ENCODE measurements around the gene CTDP1.
A peak's percentile ranks its signal among the peaks of the same experiment; 100 is the strongest.
"Not testable (repeated sequence)": the region's sequence is repeated elsewhere in the genome, so short reads cannot be mapped to it uniquely, and the experiment has no call there.

The CTDP1 gene

DNA sequence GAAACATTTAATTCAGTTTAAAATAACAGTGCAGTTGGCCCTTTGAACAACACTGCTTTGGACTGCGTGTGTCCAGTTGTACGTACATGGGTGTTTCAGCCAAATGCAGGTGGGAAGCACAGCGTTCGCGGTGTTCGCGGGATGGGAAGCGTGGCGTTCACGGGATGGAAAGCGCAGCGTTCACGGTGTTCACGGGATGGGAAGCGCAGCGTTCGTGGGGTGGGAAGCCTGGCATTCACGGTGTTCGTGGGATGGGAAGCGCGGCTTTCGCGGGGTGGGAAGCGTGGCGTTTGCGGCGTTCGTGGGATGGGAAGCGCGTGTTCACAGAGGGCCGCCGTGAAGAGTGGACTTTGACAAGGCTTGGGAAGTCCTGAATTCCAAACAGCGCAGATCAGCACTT, 47.6 kb downstream of the CTDP1 start:
- no peak for DNase-seq

DNA sequence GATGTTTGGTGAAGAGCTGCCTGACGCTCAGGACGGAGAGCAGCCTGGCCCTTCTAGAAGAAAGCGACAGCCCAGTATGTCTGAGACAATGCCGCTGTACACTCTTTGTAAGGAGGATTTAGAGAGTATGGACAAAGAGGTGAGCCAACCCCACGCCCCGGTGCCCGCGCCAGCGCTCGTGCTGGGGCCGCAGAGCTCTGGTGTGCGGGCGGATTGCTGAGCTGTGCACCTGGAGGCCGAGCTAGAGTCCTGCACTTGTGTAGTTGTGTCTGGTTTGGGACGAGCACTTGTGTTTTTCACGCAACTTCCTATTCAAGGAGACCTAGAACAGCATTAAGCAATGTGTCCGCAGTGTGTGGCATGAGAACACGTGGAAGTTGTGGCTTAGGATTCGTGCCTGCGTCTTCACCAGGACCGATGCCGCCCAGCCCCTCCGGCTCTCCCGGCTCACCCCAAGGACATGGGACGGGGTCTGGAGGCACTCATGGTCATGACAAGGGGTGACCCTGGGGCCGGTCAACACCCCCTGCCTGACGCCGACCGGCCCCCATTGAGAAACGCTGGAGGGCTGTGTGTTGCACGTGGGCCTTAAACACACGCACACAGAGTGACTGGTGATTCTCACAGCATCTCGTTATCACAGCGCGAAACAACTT, 49.5 kb downstream of the CTDP1 start:
- no peak for DNase-seq

DNA sequence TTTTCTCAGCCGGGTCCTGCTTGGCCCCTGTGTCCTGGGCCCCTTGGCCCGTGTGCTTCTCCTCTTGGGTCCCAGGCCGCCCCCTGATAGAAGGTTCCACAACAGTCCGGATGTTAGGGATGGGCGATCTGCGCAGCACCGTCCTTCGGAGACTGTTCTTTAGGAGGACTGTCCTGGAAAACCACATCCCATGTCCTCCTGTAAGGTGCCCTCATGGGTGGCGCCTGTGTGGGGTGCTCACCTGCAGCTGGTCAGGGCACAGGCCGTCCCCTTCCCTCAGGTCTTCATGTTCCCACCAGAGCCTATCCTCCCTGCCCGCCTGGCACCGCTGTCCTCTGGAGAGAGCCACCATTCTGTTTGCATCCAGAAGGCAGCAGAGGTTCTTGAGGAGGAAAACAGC, 50.0 kb downstream of the CTDP1 start:
- DNase-seq = no peak

DNA sequence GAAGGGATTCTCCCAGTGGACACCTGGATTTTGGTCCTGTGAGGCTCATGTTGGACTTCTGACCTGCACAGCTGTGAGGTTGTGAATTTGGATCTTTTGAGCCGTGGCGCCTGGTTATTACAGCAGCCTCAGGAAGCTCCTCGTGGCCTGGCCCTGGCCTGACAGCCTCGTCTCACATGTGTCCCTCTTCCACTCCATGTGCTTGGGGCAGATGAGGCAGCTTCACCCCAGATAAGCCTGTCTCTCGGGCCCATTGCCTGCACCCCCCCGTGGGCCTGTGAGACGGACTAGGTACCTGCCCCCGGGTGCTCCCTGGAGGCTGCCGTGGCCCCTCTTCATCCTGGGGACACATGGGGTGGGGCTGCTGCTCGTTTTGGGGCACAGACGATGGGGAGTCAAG, 51.2 kb downstream of the CTDP1 start:
- DNase-seq = no peak

DNA sequence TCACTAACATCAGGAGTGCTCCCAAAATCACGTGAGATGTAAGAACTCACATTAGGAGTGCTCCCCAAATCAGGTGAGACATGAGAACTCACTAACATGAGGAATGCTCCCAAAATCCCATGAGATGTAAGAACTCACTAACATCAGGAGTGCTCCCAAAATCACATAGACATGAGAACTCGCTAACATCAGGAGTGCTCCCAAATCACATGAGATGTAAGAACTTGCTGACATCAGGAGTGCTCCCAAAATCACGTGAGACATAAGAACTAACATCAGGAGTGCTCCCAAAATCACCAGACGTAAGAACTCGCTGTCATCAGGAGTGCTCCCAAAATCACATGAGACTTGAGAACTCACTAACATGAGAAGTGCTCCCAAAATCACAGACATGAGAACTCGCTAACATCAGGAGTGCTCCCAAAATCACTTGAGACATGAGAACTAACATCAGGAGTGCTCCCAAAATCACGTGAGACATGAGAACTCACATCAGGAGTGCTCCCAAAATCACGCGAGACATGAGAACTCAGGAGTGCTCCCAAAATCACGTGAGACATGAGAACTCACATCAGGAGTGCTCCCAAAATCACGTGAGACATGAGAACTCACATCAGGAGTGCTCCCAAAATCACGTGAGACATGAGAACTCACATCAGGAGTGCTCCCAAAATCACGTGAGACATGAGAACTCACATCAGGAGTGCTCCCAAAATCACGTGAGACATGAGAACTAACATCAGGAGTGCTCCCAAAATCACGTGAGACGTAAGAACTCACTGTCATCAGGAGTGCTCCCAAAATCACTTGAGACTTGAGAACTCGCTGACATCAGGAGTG, 52.5 kb downstream of the CTDP1 start:
- peak; percentile 24 for DNase-seq

DNA sequence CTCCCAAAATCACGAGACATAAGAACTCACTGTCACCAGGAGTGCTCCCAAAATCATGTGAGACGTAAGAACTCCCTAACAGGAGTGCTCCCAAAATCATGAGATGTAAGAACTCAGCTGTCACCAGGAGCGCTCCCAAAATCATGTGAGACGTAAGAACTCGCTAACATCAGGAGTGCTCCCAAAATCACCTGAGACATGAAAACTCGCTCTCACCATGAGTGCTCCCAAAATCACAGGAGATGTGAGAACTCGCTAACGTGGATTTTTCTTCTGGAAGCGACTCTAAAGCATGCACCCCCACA, 53.1 kb downstream of the CTDP1 start:
- DNase-seq = no peak

DNA sequence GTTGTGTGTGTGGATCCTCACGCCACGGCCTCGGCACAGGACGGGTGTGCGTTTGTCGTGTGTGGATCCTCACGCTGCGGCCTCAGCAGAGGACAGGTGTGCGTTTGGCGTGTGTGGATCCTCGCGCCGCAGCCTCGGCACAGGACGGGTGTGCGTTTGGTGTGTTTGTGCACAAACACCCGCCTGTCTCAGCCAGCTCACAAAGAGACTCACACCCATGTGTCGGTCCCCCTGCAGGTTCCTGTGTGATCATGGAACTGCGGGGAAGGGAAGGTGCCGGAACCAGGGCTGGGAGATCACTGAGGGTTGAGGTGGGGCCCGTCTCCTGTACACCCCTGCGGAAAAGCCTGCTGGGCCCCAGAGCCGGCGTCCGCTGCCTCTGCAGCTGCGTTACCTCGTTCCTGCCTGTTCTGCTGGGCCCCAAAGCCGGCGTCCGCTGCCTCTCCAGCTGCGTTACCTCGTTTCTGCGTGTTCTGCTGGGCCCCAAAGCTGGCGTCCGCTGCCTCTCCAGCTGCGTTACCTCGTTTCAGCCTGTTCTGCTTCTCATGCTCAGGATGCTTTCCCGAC, 53.6 kb downstream of the CTDP1 start:
- no peak for DNase-seq

DNA sequence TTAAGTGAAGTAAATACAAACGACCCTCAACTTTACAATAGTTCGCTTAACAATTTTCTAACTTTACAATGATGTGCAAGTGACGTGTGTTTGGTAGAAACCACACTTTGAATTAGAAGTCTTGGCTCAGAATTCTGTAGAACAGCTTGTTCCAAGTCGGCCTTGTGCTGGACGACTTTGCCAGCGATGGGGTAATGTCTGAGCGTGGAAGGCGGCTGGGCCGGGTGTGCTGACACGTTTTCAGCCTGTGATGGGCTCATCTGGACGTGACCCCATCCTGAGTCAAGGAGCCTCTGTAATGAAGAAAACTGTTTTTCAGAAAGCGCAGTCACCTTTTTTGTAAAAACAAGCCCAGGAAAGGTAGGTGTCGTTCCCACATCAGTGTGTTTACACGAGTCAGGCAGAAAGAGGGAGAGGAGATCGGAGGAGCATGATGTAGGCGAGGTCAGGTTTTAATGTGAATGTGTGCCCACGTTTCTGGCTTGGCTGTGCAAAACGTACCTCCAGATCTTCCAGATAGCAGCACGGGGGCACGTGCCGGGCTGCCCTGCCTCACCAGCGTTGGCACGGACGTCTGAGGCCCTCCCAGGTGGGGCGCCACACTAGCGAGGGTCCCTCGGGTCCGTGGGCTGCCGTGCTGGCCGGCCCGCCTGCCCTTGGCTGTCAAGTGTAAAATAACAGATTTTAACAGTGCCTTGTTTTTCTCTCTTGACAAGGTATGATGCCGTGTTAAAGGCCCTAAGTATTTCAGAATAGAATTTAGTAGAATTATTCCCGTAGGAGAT, 54.6 kb downstream of the CTDP1 start:
- DNase-seq = no peak

DNA sequence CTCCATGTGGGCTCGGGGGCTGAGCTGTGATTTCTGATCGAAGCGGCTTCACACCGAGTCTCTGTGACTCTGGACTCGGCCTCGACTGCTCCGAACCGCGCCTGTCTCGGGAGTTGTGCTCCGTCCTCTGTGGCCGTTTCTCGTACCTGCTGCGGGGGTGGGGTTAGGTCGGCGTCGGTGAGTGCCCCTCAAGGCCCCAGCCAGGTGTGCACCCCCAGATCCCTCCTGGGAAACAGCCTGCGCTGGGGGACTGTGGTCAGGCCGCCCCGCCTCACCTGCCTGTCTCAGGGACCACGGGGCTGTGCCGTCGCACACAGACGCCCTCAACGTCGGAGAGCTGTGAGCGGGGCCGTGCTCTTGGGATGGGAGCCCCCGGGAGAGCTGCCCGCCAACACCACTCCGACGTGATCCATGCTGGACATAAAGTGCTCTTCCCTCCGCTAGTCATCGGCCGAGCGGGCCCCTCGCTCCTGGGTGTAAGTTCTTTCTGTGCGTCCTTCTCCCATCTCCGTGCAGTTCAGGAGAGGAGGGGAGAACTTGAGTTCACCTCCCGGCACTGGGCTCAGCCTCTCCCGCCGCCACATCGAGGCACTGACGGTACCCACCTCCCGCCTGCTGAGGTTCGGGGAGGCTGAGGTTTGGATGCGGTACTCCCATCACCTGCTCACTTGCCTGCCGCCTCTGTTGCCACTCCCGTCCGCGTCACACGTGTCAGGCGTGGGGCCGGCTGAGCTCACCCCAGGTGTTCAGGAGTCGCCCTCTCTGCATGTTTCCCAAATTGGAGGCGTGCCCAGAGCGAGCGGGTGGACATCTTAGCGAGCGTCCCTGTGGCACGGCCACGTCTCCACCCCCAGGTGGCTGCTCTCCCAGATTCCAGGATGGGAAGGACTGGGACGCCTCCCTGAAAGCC, 55.7 kb downstream of the CTDP1 start:
- DNase-seq = no peak

DNA sequence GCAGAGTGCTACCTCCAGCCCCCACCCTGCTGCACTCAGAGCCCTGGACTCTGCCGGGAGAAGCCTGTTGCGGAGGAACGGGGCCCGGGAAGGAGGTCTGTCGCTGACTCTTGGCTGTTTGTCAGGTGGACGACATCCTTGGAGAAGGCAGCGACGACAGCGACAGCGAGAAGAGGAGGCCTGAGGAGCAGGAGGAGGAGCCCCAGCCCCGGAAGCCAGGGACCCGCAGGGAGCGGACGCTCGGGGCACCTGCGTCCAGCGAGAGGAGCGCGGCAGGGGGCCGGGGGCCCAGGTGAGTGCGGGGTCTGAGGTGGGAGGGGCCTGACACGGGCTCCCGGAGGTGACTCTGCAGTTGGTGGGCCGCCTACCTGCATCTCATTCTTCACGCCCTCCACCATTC, 56.6 kb downstream of the CTDP1 start:
- no peak for DNase-seq

DNA sequence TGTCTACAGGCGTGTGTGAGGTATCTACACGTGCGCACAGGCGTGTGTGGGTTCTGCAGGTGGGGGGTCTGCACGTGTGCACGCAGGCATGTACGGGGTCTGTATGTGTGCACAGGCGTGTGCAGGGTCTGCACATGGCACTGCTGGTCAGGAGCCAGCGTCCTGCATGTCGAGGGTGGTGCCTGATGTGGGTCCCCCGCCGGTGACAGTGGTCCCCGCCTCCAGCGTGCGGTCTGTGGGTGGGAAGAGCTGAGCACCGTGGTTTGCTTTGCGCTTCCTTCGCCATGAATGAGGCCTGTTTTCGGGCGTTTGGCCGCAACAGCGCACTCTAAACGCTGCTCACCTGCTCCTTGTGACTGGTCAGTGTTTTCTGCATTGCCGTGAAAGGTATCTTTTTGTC, 57.2 kb downstream of the CTDP1 start:
- DNase-seq = no peak

DNA sequence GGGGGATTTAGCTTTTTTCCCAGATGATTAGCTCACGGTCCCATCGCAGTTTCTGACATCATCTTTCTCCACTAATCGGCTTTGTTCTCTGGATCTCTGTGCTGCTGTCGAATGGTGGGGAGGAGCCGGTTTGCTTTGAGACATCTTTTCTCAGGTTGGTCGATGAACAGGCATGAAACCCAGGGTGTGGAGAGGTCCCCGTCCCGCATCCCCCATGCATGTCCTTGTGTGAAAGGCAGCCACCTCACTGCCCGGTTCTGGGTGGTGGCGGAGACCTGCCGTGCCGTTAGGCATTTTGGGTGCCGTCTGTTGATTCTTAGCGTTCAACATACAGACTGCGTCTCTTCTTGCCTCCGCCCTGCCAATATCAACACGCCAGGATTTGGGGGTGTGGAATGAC, 57.8 kb downstream of the CTDP1 start:
- DNase-seq = no peak

DNA sequence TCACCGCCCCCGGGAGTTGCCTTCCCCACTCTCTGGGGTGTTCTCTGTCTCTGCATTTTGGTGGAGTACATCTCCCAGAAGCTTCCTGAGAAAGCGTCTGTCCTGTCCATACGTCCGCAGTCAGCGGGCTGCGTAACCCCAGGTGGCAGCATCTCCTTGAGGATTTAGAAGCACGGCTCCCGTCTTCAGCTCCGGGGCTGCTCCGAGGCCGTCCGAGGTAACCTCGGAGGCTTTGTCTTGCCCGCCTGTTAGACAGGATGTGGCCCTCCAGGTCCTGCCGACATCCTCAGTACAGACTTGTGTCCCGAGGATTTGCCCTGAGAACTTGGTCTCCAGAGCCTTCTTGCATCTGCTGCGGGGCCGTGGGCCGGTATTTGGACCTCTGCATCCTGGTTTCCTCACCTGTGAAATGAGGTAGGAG, 58.4 kb downstream of the CTDP1 start:
- no peak for DNase-seq

DNA sequence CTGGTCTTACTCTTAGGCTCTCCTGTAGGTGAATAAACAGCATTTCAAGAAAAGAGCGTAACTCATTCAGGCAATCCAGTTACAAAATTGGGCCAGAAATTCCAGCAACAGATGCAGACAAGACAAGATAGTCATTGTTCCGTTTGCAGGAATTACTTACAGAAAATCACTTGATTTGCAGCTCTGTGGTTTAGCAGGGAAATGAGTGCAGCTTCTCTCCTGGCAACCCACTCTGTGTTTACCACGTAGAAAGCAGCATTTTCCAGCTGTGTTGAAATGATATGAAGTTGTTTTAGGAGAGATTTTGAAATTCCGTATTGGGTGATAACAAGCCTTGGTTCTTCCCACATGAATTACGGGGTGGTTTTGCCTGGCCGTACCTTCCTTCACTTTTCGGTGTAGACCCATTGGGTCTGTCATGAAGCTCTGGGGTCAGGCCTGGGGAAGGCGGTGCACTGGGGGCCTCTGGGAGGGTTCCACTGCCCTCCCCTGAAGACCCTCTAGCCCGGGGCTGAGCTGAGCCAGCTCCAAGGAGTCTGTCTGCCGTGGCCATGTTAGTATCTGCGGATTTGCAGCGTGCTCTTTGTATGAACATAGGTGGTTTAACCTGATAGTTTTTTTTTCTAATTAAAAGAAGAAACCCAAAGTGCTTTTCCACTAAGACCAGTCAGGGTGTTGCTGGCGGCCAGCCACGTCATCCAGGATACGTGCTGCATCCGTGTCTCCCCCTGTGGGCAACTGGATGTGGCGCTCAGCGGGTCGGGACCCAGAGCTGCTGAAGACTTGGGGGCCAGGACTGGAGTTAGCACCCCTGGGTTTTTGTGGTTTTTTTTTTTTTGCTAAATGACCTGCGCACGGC, 59.2 kb downstream of the CTDP1 start:
- DNase-seq = no peak

DNA sequence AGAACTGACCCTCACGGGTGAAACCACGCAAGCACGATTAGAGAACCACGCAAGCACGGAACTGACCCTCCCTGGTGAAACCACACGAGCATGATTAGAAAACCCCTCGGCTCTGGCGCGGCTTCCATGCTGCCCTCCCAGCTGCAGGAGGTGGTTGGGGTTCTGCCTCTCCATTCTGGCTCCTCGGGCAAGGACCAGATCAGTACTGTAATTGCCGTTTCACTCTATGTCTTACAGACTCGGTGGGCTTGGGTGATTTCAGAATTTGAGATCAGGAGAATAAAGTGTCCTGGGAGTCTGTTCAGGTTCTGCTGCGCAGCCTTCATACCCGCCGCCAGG, 59.8 kb downstream of the CTDP1 start:
- DNase-seq = no peak

DNA sequence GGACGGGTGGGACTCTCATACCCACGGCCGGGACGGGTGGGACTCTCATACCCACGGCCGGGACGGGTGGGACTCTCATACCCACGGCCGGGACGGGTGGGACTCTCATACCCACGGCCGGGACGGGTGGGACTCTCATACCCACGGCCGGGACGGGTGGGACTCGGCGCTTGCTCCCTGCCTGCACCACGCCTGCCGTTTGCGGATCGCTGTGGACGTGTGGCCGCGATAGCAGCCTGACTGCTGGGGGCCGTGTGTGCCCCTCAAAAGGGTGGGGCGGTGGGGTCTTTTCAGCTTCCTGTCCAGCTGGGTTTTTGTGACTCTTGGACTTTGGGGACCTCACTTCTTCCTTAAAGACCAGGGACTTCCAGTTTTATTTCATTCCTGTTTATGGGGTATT, 60.4 kb downstream of the CTDP1 start:
- DNase-seq = not testable (repeated sequence)

DNA sequence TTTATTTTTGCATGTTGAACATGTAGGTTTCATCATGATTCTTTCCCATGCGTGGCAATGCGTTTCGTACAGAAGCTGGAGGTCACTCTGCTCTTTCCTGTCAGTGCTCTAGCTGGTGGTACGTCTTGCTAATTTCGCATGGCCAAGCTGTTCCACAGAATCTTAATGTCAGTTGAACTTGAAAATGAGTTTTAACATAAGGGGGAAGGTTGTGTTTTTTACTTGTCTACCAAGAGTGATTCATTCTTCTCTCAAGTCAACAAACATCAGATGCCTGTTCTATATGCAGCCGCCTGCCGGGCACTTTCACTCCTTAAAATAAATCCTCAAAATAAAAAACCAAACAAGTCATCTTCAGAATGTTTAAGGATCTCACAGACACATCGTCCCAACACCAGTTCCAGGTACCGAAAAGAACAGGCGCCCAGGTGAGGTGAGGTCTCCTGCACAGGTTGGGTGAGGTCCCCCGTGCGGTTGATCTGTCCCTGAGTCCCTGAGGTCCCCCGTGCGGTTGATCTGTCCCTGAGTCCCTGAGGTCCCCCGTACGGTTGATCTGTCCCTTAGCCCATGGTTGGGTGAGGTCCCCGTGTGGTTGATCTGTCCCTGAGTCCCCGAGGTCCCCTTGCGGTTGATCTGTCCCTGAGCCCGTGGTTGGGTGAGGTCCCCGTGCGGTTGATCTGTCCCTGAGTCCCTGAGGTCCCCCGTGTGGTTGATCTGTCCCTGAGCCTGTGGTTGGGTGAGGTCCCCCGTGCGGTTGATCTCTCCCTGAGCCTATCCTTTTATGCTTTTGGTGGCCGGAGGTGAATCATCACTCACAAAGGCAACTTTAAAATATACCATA, 61.1 kb downstream of the CTDP1 start:
- DNase-seq = no peak

DNA sequence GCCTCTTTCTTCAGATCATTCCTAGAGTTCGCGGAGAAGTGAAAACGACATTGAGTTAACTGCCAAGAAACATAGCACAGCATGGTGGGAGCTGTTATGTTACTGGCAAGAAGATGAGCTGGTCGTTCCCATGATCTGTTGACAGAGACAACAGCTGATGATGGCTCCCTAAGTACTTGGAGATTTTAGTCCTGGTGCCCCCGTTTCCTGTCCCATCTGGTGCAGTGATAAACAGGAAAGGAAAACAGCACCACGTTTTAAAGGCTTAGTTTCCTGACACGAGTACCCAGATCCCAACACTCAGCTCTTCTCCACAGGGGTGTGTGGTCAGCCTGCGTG, 61.7 kb downstream of the CTDP1 start:
- no peak for DNase-seq

DNA sequence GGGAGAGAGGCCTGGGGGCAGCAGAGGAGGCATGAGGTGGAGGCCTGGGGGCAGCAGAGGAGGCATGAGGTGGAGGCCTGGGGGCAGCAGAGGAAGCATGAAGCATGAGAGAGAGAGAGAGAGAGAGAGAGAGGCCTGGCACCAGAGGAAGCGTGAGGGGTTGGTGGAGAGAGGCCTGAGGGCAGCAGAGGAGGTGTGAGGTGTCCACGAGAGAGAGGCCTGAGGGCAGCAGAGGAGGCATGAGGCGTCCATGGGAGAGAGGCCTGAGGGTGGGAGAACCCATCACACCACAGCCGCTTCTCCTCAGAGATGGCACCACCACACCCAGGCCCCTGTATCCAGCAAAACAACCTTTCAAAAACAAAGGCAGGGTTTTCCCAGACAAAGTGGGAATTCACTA, 62.5 kb downstream of the CTDP1 start:
- DNase-seq = no peak

DNA sequence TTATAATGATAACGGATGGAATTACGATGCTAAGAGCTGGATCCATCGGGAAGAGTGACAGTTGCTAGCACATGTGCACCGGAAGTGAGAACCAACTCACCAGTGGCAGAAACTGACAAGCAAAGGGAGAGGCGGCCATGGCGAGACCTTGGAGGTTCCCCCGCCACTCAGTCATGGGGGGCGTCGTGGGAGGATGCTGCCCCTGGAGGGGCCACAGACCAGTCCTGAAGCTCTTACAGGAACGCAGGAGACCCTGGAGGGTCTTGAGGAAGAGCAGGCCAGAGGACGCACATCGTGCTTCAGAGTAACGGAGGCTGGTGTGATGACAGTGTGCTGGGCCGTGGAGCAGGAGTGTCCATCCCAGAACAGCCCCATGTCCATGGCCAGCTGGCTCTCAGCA, 65.0 kb downstream of the CTDP1 start:
- no peak for DNase-seq

DNA sequence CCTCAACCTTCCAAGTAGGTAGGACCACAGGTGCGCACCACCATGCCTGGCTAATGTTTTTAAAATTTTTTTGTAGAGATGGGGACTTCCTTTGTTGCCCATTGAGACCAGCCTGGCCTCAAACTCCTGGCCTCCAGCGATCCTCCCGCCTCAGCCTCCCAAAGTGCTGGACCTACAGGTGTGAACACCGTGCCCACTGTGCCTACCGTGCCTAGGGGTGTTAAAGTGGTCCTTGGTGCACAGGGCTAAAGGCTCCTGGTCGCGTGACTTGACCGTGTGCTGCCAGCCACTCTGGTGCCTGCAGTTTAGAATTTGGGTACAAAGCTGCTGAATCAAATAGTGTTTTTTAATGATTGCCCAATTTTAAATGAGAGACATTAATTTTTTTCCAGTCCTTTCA, 67.1 kb downstream of the CTDP1 start:
- DNase-seq = no peak
